DMS53 (cell line): ENCODE measurements around the gene ATXN1.

Experiments
- DNase-seq: peaks from one replicate; lab custom pipeline; 2025; lab: John Stamatoyannopoulos, UW

ATXN1 gene

GRCh38 chr6:16743664-16744210, 17.5 kb downstream of the ATXN1 start:
- no peak for DNase-seq

DNA sequence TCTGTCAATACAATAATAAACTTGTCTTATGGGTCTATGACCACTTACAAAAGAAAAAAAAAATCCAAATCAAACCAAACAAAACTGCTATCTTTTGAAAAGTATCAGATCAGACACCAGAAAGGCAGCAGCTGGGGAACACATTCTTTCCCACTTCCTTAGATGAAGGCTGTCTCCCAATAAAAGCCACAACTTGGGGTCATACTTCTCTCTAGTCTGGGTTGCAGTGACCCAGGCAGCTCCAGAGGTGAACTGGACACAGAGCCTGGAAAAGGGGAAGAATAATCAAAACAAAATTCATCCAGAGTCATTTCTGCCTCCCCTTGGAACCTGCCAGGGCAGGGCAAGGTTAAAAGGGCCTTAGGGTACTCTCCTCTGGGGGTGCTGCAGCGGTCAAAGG, 19.1 kb downstream of the ATXN1 start:
- no peak for DNase-seq

GRCh38 chr6:16741112-16742016, 19.9 kb downstream of the ATXN1 start:
- DNase-seq: no peak

DNA sequence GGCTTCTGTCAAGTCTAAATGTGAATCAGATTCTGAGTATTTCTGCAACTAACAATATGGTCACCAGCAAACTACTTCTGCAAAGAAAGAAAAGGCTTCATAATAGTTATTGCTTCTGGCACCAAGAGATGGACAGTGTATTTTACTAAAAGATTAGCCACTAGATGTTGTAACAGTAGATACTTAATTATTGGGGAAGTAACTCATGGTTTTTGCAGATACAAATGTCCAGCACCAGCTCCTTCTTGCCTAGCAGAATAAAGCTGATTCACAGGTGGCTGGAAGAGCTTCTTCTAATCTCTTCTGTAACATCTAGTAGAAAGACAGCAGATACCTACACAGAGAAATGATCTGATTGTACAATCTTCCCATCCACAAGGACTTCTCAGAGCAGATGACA, 21.2 kb downstream of the ATXN1 start:
- no peak for DNase-seq

GRCh38 chr6:16739329-16739801, 21.9 kb downstream of the ATXN1 start:
- DNase-seq: no peak

- DNase-seq: no peak
Measured at GRCh38 chr6:16737925-16738324, 23.3 kb downstream of the ATXN1 start.

- DNase-seq: peak; percentile 36
Measured at GRCh38 chr6:16736856-16737775, 24.1 kb downstream of the ATXN1 start.

DNA sequence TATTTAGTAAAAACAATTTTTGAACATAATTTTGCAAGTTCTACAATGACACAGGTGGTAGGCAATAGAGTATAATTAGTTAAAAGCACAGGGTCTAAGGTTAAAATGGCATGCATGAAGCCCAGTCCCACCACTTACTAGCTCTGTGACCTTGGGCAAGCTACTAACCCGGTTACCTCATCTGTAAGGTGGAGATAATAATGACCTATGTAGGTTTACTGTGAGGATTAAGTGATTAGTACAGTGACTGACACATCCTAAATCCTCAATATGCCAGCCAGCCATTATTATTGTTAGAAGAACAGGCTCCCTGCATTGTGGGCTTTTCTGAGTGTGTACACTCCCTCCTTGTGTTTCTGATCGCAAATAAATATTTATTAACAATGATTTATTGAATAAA, 26.2 kb downstream of the ATXN1 start:
- peak; percentile 40 for DNase-seq

DNA sequence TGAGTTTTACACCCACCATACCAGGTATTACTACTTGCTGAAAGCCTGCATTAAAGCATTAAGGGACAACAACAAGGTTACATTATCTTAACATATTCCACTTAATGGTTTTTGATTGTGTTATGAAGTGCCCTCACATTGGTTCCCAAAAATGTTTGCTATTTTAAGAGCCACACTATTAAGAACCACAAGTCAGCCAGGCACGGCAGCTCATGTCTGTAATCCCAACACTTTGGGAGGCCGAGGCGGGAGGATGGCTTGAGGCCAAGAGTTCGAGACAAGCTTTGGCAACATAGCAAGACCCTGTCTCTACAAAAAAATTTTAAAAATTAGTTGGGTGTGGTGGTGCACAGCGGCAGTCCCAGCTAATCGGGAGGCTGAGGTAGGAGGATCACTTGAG, 28.2 kb downstream of the ATXN1 start:
- no peak for DNase-seq

GRCh38 chr6:16731478-16732051, 29.7 kb downstream of the ATXN1 start:
- DNase-seq: peak; percentile 45

DNA sequence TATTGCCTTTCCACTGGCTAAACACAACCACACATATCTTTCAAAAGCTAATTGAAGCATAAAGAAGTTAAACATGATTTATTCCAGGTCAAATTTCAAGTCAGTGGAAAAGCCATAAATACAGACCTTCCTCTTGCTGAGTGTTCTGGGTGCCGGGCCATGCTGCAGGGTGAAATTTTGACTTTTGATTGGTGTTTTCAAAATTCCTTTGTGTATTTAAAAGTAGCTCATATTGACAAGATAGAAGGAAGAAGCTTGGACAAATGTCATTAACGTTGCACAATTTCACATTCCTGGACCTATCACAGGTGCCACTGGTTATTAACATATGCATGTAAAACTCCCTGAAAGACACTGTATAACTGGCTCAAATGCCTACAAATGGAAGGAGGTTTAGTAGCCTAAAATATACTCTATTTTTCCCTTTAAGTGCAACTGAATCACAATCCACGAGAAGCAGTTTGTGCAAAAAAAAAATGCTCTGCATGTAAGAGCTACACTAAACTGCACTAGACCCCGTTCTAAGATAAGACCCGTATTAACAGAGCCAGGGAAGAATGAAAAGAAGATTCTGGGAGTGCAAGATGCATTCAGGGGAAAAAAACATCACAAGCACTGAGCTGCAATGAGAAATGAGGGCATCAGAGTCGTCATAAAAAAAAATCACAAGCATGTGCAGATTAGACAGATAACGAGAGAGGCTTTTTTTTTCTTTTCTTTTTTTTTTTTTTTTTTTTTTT, 30.4 kb downstream of the ATXN1 start:
- peak; percentile 25 for DNase-seq

- DNase-seq: no peak
Measured at GRCh38 chr6:16729744-16730143, 31.5 kb downstream of the ATXN1 start.

- DNase-seq: peak; percentile 67
Measured at GRCh38 chr6:16729183-16729691, 32.0 kb downstream of the ATXN1 start.

DNA sequence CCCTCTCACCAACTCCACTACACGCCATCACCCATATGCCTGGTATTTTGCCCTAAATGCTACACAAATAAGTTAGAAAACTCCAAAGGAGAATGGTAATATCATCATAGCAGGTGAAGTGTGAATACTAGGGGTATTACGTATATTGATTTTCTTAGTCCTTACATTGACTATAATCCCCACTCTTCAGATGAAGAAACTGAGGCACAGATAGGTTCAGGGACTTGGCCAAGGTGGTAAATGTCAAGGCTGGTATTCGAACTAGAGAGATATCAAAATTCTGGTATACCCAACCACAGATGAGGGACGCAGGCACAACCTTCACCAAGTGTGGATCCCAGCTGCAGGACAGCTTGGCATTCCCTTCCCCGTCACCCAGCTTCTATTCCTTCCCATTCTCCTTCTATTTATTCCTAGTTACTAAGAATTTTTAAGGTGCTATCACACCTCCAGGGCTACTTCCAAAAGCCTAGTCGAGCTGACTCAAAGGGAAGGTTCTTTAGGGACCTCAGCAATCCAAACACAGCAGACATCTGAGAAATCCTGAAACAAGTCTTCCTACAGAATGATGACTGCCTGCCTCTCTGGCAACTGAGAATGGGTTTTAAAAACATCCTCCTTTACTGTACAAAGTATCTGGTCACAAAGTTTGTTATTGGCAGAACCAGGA, 32.6 kb downstream of the ATXN1 start:
- no peak for DNase-seq

- DNase-seq: no peak
Measured at GRCh38 chr6:16727996-16728395, 33.3 kb downstream of the ATXN1 start.

DNA sequence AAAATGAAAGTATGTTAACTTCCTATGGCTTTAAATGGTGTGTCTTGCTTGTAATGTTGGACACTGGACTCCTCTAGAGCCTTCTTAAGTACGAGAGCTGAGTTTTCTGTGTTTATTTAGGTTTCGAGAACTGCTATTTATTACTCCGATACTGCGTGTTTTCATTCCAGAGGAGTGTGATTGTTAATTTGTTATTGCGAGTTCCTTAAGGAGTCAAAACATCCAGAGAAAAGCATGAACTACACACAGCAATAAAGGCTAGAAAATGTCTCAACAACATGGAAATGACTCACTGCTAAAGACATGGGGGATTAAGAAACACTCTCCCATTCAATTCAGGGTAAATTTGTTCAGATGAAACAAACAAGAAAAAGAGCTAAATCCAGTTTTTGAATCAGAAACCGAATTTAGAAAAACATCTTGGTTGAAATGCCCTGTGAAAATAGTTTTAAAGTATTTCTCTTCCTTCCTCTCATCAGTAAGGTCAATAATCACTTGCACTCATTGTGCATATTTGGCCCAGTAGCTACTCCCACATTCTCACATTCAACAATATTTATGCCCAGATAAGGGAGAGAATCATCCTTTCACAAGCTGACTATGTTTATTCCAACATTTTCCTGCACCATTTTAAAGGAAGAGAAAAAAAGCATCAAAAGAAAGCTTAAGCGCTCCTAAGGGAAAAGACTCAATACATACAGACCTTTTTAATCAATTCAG, 36.0 kb downstream of the ATXN1 start:
- DNase-seq: no peak

GRCh38 chr6:16723826-16724225, 37.4 kb downstream of the ATXN1 start:
- DNase-seq: peak; percentile 15

GRCh38 chr6:16723402-16723801, 37.9 kb downstream of the ATXN1 start:
- no peak for DNase-seq

GRCh38 chr6:16722630-16723029, 38.6 kb downstream of the ATXN1 start:
- peak; percentile 10 for DNase-seq

DNA sequence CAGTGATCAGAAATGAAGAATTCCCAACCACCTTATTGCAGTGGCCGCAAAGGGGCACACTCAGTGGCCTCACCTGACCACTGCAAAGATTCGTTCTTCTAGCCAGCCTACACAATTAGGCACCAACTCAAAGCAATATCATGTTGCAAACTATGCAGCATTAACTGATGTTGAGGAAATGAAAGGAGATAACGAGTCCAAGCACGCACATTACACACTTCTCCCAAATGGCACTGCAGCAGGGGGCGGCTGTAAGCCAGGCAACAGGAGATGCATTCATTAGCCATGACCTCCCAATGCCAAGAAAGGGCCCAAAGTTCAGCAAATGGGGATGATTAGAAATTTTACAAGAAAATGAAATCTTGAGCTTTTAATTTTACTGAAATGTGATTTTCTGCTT, 39.3 kb downstream of the ATXN1 start:
- DNase-seq: no peak
